Stromal cell of bone marrow (primary cell): ENCODE data around the gene GNB1.

ENCODE experiments used
- DNase-seq: peaks from one replicate; pipeline ENCODE4 v3.0.0-alpha.2; 2012; ENCODE audit warnings: low read depth

The GNB1 gene

GRCh38 chr1:1922956-1923833 lies 32.3 kb upstream of the GNB1 start:
- DNase-seq, result no peak

DNA sequence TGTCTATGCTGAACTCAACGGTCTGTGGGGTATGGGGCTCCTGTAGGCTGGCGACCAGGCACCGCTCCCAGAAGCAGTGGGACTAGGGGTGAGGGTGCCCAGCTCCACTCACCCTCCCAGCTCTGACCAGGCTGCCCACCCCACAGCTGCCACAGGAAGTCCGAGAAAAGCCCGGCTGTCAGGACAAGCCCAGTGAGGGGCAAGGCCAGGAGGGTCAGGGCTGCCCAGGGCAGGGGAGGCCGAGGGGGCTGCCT lies 31.7 kb upstream of the GNB1 start:
- no peak for DNase-seq

DNA sequence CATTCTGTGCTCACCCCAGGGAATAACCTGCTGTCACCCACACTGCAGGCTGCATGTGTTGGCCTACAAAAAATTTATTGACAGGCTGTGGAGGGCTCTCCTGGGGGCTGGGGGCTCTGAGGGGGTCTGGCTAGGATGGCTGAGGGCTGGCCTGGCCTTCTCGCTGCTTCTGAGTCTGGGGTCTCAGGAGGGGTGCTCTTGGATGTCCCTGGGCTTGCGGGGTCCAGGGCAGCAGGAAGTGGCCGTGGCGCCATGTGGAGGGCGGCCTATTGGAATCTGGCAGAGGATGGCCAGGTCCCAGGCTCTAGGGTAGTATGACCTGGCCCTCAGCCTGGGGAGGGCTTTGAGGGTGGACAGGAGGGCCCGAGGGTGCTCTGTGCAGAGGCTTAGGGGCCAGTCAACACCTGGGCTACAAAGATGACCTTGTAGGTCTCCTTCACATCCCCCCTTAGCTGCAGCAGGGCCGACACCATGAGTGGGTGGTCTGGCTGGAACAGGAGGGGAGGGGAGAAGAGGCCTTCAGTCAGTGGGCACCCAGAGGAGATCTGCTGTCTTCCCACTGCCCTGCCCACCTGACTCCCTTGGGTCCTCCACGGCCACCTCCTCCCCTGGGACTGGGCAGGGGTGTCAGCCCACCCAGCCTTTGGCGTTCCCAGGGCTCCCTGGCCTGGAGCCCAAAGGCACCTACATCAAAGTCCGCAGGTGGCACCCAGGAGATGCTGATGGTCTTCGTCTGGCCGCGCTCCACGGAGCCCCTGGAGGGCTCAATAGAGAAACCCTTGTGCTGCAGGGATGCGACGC lies 31.2 kb upstream of the GNB1 start:
- no peak for DNase-seq

- DNase-seq, result no peak
Measured at GRCh38 chr1:1921459-1921862, 30.6 kb upstream of the GNB1 start.

DNA sequence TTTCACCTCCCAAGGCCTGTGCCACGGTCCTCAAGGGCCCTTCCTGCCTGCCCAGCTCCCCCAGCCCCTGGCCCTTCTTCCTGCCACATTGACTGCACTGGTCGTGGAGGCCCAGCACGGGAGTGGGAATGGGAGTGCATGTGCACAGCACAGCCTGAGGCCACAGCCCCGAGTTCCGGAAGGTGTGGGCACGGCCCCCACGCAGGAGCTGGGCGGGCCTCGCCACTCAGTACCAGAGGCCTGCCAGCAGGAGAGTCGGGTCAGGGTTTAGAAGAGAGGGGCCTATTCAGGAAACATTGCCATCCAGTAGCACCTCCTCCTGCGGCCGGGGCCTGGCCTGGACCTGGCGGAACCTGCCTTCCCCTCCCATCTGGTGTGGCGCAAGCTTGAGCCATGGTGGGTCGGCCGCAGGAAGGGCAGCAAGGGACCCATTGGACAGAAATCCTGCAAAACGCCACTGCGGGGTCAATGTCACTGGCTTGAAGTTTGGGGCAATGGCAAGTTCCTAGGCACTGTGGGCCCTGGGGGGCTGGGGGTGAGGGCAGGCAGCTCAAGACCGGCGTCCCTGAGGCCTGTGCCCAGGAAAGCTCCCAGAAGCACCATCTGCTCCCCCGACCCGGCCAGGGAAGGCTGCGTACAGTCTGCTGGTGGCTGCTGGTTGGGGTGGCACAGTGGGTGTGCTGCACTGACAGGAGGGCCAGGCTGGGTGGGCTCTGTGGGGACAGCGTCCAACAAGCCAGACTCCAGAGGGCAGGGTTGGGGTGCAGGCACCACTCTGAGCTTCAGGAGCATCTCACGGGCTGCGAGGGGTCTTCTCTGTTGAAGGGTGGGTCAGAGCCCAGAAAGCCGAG lies 29.9 kb upstream of the GNB1 start:
- DNase-seq, result no peak

GRCh38 chr1:1920057-1920607 lies 29.2 kb upstream of the GNB1 start:
- DNase-seq, result no peak

GRCh38 chr1:1919304-1920056 lies 28.6 kb upstream of the GNB1 start:
- DNase-seq, result peak; percentile 73

GRCh38 chr1:1918901-1919303 lies 28.0 kb upstream of the GNB1 start, which contains the start of gene TMEM52:
Gene TMEM52, minus strand, starts transcription at chr1:1919279. Its CDS starts 14 bp downstream, at chr1:1919265.
- no peak for DNase-seq

GRCh38 chr1:1917995-1918900 lies 27.4 kb upstream of the GNB1 start:
- DNase-seq, result no peak

DNA sequence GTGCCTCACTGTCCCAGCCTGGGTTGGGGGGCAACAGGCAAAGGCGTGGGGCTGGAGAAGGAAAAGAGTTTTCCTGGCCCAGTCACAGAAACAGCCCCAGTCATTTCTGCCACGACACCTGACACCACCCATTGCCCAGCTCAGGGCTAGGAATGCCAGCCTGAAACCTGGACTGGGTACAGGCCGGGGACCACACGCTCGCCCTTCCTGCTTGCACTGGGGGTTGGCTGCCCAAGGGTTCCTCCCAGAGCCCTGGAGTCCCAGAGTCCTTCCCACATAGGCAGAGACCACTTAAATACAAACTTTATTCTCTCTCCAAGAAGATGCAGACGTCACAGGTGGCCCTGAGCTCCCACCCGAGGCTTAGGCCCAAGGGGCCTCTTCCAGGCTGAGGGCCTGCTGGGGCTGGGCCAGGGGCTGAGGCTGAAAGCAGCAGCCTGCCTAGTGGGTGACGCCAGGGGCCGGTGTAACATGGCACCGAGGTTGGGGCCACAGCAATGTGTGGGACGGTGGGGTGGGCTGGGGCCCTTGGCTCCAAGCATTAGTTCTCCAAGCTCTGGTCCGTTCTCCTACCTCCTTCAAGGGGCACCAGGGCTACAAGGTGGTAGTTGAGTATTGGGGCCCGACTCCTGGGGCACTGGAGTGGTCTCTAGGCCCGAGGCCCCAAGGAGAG lies 26.6 kb upstream of the GNB1 start:
- DNase-seq, result no peak

DNA sequence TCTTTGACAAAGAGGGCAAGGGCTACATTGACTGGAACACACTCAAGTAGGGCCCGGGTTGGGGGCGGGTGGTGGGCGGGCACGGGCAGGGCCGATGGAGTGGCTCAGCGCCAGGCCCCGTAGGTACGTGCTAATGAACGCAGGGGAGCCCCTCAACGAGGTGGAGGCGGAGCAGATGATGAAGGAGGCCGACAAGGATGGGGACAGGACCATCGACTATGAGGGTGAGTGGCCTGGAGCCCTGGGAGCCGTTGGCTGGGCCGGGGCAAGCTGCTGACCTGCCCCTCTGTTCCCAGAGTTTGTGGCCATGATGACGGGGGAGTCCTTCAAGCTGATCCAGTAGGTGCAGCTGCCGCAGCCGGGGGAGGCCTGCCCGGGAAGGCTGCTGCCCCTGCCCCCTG lies 26.0 kb upstream of the GNB1 start:
- no peak for DNase-seq

- no peak for DNase-seq
Measured at GRCh38 chr1:1915911-1916840, 25.3 kb upstream of the GNB1 start.

DNA sequence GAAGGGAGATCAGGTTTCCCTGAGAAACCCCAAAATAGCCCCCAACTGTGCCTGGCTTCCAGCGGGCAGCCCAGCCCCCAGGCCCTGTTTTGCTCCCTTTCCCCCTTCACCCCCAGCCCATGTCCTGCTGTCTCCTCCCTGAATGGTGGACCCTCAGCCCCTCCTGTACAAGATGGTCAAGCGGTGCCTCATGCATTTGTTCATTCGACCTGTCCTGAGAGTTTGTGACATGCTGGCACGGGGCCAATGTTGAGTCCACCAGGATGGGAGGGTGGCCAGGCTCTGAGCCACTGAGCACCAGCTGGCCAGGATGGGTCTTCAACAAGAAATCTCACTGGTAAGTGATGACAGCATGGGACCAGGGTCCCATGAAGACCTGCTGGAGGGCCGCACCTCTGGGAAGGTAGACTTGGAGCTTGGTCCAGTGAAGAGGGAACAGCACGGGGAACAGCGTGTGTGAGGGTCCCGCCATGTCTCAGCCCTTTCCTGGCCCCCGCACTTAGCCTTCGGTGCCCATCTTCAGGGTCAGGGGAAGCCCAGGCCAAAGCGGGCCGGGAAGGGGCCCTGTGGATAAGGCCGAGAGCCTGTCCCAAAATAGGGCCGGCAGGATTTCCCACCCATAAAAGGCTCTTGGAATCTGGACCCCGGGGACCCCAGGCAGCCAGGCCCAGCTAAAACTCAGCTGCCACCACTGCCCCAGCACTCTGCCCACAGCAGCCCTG lies 24.2 kb upstream of the GNB1 start, which contains the start of gene CALML6:
CALML6 (plus strand) TSS at position 290 of the 722 bp plus-strand sequence; CDS start at position 311, 21 bp downstream.
- DNase-seq, result no peak

- no peak for DNase-seq
Measured at GRCh38 chr1:1914101-1914970, 23.4 kb upstream of the GNB1 start.

DNA sequence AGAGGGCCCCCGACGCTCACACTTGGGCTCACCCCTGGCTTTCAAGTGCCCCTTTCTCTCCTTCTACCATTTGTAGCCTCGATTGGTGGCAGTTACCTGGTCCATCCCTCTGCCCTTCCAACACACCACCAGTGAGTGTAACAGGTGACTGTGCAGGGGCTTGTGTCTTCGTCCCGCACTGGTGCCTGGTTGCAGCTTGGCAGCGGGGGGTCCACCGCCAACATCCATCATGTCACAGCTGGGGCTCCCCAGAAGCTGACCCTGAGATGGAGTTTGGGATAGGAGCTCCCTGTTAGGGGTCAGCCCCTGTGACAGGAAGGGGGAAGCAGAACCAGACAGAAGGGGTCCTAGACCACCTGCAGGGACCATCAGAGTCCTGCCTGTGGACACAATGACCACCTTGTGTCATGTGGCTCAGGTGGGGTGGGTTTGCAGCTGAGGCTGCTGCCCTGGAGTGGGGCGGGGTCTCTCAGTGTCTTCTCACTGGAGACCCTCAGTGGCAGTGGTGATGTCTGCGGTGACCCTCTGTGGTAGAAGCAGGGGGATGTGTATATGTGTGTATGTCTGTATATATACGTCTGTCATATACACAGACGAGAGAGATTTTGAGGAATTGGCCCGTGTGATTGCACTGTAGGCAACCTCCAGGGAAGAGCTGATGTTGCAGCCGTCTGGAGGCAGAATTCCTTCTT lies 20.6 kb upstream of the GNB1 start:
- no peak for DNase-seq

DNA sequence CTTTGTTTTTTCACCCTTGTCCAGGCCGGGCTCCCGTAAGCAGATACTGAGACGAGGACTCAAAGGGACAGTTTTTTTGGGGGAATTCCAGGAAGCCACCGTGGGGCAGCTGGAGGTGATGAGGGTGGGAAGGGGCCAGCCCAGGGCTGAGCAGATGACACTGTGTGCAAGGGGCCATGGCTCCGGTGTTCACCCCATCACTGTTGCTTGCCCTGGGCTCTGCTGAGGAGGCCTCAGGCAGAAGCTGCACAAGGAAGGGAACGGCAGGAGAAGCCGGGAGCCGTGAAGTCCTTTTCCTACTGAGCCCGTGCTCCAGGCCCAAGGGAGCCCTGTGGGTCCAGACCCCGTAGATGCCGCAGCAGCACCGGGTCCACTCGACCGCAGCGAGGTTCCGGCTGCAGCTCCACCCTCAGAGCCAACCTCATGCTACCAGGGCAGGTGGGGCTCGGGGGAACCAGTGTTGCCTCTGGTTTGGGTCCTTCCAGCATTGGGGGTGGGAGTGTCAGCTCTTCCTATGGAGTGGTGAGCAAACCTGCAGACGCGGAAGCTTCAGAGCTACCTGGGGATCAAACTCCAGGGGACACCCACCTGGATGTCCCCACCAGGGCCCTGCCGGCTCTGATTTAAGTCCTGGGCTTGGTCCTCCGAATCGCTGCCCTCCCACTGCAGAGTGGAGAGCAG lies 19.9 kb upstream of the GNB1 start:
- DNase-seq, result no peak
